Fibroblast of skin of left biceps (primary cell): ENCODE measurements around the gene SASH1.
"Not testable (repeated sequence)": the region's sequence is repeated elsewhere in the genome, so short reads cannot be mapped to it uniquely, and the experiment has no call there.

Experiments used
- DNase-seq, 2 experiments: peaks; one replicate each; pipeline ENCODE4 v3.0.0-alpha.2; 2013; ENCODE audit warnings: low read depth in 2 of 2

SASH1 gene

GRCh38 chr6:148585641-148586040, 243.0 kb downstream of the SASH1 start:
- not testable (repeated sequence) for DNase-seq

- DNase-seq = no peak
Observed at GRCh38 chr6:148590883-148591282, 248.2 kb downstream of the SASH1 start.

- no peak for DNase-seq
Observed at GRCh38 chr6:148591656-148592055, 249.0 kb downstream of the SASH1 start.

- DNase-seq = no peak
Observed at GRCh38 chr6:148593130-148593812, 250.6 kb downstream of the SASH1 start.

- DNase-seq = no peak
Observed at GRCh38 chr6:148593813-148594170, 251.2 kb downstream of the SASH1 start.

- DNase-seq = no peak
Observed at GRCh38 chr6:148595550-148595949, 252.9 kb downstream of the SASH1 start.

- DNase-seq = no peak
Observed at GRCh38 chr6:148596891-148597455, 254.3 kb downstream of the SASH1 start.

DNA sequence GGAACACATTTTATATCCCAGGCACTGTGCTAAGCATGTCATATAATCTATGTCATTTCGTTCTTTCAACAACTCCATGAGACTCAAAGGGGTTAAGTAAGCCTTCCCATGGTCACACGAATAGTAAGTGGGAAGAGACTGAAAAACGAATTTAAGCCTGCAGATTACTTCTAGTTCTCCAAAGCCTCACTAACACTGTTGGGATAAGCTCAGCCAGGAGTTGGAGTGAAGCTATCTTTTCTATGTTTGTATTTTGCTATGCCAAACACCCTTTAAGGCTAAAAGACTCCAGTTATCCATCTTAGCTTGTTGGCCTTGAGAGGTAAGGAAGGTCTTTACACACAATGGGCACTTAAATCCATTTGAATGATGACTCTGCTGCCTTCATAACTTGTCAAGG, 256.1 kb downstream of the SASH1 start:
- DNase-seq = no peak

- no peak for DNase-seq
Observed at GRCh38 chr6:148599967-148600426, 257.4 kb downstream of the SASH1 start.
